ENCODE measurements around the gene PRKCB.

- TF ChIP-seq CTCF (IDR thresholded peaks at IDR 0.05) (no peak), POLR2A (IDR thresholded peaks at IDR 0.05) (no peak)
These were observed 93.5 kb downstream of the PRKCB start for GRCh38 chr16:23929237-23929636.

Measured in ovary (tissue), 3 donors.